GM18873 (cell line): ENCODE results near the gene CCR6.
"Not testable (repeated sequence)": the region's sequence is repeated elsewhere in the genome, so short reads cannot be mapped to it uniquely, and the experiment has no call there.

Source experiments
- ATAC-seq: cut with Tn5 transposase; IDR thresholded peaks from one replicate; pipeline ENCODE4 v1.9.1; 2021; ENCODE audit warnings: mild to moderate bottlenecking, moderate library complexity, moderate number of reproducible peaks; ENCODE audit not compliant: unreplicated experiment, low FRiP score

Gene CCR6

GRCh38 chr6:167165858-167166471 is 43.1 kb downstream of the CCR6 start:
- ATAC-seq, result no peak

GRCh38 chr6:167167699-167168098 is 44.8 kb downstream of the CCR6 start:
- ATAC-seq, result not testable (repeated sequence)

- ATAC-seq, result not testable (repeated sequence)
Observed at GRCh38 chr6:167168296-167168695, 45.4 kb downstream of the CCR6 start.

GRCh38 chr6:167169867-167170266 is 47.0 kb downstream of the CCR6 start:
- not testable (repeated sequence) for ATAC-seq

GRCh38 chr6:167171300-167171699 is 48.4 kb downstream of the CCR6 start:
- not testable (repeated sequence) for ATAC-seq

GRCh38 chr6:167172011-167172410 is 49.1 kb downstream of the CCR6 start:
- ATAC-seq, result not testable (repeated sequence)

- ATAC-seq, result not testable (repeated sequence)
Observed at GRCh38 chr6:167177271-167177670, 54.4 kb downstream of the CCR6 start.

- not testable (repeated sequence) for ATAC-seq
Observed at GRCh38 chr6:167178896-167179655, 56.2 kb downstream of the CCR6 start.

- not testable (repeated sequence) for ATAC-seq
Observed at GRCh38 chr6:167180086-167180485, 57.2 kb downstream of the CCR6 start.

GRCh38 chr6:167181351-167181750 is 58.5 kb downstream of the CCR6 start:
- ATAC-seq, result not testable (repeated sequence)

GRCh38 chr6:167182913-167183314 is 60.0 kb downstream of the CCR6 start:
- not testable (repeated sequence) for ATAC-seq

- ATAC-seq, result not testable (repeated sequence)
Observed at GRCh38 chr6:167185101-167185500, 62.2 kb downstream of the CCR6 start.

GRCh38 chr6:167187275-167187674 is 64.4 kb downstream of the CCR6 start:
- ATAC-seq, result not testable (repeated sequence)
